Stimulated activated CD4-positive, alpha-beta T cell treated with anti-CD3 and anti-CD28 coated beads, Interleukin-4, amount 100 ng/mL, for 24 hours (primary cell): ENCODE data around the gene CEP20.
"Not testable (repeated sequence)": the region's sequence is repeated elsewhere in the genome, so short reads cannot be mapped to it uniquely, and the experiment has no call there.

Experiments used
- DNase-seq: peaks from one replicate; pipeline ENCODE4 v3.0.0-alpha.2; 2020

The CEP20 gene, protein sequence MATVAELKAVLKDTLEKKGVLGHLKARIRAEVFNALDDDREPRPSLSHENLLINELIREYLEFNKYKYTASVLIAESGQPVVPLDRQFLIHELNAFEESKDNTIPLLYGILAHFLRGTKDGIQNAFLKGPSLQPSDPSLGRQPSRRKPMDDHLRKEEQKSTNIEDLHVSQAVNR

GRCh38 chr16:15888072-15888976 is at the start of gene CEP20:
TSS of gene CEP20 (minus strand) at chr16:15888603. CDS start at chr16:15888585, 18 bp downstream.
- DNase-seq, result peak; percentile 100

- DNase-seq, result not testable (repeated sequence)
Measured at GRCh38 chr16:15936809-15937208, 48.4 kb upstream of the CEP20 start.

- no peak for DNase-seq
Measured at GRCh38 chr16:15934991-15935390, 46.6 kb upstream of the CEP20 start.

GRCh38 chr16:15933781-15934180 is 45.4 kb upstream of the CEP20 start:
- no peak for DNase-seq

DNA sequence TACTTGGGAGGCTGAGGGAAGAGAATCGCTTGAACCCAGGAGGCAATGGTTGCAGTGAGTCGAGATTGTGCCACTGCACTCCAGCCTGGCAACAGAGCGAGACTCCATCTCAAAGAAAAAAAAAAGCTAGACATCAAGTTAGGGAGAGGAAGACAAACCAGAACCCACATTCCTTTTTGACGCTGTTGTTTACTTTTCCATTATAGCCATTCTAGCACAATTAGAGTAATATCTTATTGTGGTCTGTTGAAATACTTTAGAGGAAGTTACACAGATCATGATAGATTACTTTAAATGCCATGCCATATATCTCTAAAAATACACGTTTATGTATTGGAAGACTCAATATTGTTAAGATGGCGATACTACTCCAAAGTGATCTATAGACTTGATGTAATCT is 44.5 kb upstream of the CEP20 start:
- no peak for DNase-seq

- no peak for DNase-seq
Measured at GRCh38 chr16:15928261-15929104, 40.1 kb upstream of the CEP20 start.

- no peak for DNase-seq
Measured at GRCh38 chr16:15925631-15926030, 37.2 kb upstream of the CEP20 start.

DNA sequence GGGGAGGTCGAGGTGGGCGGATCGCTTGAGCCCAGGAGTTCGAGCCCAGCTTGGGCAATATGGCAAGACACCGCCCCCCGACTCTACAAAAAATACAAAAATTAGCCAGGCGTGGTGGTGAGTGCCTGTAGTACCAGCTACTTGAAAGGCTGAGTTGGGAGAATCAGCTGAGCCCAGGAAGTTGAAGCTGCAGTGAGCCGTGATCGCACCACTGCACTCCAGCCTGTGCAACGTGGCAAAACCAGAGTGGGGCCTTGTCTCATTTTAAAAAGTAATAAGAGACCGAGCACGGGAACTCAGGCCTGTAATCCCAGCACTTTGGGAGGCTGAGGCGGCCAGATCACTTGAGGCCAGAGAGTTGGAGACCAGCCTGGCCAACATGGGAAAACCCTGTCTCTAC is 36.6 kb upstream of the CEP20 start:
- no peak for DNase-seq

- no peak for DNase-seq
Measured at GRCh38 chr16:15919331-15919730, 30.9 kb upstream of the CEP20 start.

GRCh38 chr16:15918314-15918713 is 29.9 kb upstream of the CEP20 start:
- DNase-seq, result not testable (repeated sequence)

DNA sequence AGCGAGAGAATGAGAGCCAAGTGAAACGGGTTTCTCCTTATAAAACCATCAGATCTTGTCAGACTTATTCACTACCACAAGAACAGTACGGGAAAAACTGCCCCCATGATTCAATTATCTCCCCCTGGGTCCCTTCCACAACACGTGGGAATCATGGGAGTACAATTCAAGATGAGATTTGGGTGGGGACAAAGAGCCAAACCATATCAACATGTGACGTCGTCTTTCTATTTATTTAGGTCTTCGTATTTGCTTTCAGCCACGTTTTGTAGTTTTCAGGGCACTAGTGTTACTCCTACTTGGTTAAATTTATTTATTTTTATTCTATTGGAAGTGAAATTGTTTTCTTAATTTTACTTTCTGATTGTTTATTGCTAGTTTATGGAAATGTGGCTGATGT is 27.9 kb upstream of the CEP20 start:
- no peak for DNase-seq

DNA sequence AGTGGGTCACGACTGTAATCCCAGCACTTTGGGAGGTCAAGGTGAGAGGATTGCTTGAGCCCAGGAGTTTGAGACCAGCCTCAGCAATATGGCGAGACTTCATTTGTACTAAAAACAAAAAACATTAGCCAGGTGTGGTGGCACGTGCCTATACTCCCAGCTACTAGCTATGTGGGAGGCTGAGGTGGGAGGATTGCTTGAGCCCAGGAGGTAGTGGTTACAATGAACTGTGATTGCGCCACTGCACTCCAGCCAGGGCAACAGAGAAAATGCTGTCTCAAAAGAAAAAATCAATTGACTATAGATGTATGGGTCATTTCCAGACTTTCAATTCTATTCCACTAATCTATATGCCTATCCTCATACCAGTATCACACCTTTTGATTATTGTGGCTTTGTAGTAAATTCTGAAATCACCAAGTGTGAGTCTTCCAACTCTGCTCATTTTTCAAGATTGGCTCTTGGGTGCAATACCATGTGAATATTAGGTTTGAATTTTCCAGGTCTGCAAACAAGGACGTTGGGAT is 27.2 kb upstream of the CEP20 start:
- DNase-seq, result no peak

- no peak for DNase-seq
Measured at GRCh38 chr16:15913046-15913698, 24.8 kb upstream of the CEP20 start.

DNA sequence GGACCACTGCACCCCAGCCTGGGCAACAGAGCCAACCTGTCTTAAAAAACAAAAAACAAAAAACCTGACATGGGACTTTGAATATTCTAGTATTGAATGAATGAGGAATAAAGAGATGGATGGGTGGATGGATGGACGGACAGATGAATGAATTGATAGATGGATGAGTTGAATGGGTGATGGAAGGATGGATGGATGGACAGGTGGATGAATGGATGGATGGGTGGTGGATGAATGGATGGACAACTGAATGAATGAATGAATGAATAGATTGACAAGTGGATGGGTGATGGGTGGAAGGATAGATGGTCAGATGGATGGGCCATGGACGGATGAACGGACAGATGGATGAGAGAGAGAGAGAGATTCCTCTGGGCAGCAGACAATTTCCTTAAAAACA is 22.8 kb upstream of the CEP20 start:
- DNase-seq, result no peak

DNA sequence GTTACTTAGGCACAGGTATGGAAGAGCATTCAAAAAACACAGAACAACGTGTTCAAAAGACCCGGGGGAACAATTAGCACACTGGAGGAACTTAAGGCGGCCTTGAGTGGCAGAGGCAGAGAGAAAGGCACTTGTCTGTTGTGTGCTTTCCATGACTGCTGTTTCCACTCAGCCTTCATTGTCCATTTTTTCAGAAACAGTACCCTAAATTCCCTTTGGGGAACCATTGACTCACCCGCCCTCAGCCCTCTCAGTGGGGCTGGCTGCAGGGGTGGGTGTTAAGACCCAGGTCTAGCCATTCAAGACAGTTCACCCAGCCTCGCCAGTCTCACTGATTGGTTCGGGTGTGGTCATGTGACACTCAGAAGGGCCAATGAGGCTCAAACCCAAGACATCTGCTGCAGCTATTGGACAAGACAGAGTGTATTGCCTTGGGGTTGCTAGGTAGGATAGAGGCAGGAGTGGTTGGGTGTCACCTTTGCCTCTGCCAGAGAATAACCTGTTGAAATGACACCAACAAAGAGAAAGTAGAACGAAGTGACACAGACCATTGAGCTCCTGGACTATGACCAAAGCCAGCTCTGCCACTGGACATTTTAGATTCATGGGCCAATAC is 19.6 kb upstream of the CEP20 start:
- DNase-seq, result peak; percentile 34

DNA sequence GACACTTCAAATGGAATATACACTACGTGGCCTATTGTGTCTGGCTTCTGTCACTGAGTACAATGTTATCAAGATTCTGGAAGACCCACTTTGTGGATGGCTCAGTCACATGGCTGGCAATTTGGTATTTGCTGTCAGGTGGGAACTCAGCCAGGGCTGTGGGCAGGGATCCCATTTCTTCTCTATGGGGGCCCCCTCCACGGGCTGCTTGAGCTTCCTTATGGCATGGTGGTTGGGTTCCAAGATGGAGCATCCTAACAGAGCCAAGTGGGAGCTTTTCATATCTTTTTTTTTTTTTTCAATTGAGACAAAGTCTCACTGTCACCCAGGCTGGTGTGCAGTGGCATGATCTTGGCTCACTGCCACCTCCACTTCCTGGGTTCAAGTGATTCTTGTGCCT is 18.0 kb upstream of the CEP20 start:
- no peak for DNase-seq

GRCh38 chr16:15903960-15904359 is 15.6 kb upstream of the CEP20 start:
- DNase-seq, result no peak

DNA sequence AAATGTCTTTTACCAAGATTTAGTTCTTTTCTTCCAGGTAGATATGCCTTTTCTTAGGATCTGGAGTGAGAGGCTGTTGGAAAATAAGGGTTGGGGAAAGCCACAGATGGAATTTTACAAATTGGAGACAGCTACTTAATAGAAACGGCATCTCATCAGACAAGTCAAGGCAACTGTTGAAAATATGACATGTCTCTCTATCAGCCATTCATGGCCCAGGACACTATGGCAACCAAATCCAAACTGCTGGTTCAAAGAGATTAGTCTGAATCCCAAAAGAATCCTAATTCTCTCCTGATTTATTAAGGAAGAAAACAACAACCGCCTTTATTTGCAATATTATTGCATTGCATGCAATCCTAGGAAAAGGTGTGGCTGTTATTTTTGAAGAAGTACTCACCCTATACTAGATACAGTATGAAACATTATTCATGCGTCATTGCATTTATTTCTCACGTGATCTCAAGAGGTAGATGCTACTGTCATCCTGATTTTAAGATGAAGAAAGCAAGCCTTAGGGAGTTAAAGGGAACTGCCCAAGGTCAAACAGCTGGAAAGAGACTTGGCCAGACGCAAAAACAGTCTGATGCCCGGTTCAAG is 12.6 kb upstream of the CEP20 start:
- no peak for DNase-seq

GRCh38 chr16:15900357-15900756 is 12.0 kb upstream of the CEP20 start:
- DNase-seq, result no peak

- peak; percentile 27 for DNase-seq
Measured at GRCh38 chr16:15899538-15900100, 11.2 kb upstream of the CEP20 start.

DNA sequence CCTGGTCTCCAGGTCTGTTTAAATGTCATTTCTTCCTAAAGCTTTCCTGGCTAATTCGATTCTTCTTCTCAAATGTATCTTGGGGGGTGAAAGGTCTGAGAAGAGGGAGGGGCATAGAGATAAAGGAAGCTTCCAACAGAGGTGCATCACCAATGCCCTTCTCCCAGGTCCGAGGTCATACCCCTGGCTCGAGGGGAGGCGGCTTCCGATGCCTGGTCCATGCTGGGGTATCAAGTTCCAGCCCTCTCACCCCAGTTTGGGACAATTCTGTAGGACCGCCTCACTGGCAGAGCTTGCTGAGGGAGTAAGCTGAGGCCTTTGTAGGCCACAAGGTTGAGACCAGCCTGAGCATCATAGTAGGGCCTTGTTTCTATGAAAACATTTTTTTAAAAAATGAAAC is 10.3 kb upstream of the CEP20 start:
- no peak for DNase-seq
